GM21576 (cell line): Measurements from ENCODE around the gene ZBTB32.
"Not testable (repeated sequence)": the region's sequence is repeated elsewhere in the genome, so short reads cannot be mapped to it uniquely, and the experiment has no call there.

Experiments used
- ATAC-seq: cut with Tn5 transposase; IDR thresholded peaks from one replicate; pipeline ENCODE4 v1.9.1; 2021; ENCODE audit warnings: mild to moderate bottlenecking, moderate library complexity; ENCODE audit not compliant: unreplicated experiment

ZBTB32 gene, protein sequence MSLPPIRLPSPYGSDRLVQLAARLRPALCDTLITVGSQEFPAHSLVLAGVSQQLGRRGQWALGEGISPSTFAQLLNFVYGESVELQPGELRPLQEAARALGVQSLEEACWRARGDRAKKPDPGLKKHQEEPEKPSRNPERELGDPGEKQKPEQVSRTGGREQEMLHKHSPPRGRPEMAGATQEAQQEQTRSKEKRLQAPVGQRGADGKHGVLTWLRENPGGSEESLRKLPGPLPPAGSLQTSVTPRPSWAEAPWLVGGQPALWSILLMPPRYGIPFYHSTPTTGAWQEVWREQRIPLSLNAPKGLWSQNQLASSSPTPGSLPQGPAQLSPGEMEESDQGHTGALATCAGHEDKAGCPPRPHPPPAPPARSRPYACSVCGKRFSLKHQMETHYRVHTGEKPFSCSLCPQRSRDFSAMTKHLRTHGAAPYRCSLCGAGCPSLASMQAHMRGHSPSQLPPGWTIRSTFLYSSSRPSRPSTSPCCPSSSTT

DNA sequence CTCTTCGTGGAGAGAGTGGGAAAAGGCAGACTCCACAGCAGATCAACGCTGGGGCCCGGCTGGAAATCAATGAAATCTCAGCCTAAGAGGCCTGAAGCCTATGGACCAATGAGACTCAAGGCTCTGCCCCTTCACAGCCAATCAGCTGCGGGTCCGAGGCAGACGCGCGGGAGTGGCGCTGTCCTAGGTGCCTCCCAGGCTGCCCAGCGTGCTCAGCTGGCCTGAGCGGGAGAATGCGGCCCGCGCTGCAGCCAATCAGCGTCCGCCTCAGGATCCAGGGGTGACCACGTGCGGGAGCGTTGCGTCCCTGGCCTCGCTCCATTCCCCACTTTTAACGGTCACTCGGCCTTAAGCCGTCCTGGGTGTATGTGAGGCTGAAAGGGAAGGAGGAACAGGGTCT, at the start of gene ZBTB32:
Gene ZBTB32 (plus strand): TSS at position 341 of the 400 bp plus-strand sequence. CDS start 10,069 bp downstream, outside the sequence.
- no peak for ATAC-seq

DNA sequence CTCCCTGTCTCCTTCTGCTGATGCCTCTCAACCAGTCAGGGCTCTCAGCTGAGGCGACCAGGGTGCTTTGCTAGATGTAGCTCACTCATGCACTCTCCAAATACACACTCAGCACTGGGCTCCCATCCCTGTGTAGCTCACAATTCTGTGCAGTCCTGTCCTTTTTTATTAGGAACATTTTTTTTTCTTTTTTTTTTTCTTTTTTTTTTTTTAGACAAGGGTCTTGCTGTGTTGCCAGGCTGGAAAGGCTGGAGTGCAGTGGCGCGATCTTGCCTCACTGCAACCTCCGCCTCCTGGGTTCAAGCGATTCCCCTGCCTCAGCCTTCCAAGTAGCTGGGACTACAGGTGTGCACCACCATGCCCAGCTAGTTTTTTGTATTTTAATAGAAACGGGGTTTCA, 49.5 kb upstream of the ZBTB32 start:
- not testable (repeated sequence) for ATAC-seq

DNA sequence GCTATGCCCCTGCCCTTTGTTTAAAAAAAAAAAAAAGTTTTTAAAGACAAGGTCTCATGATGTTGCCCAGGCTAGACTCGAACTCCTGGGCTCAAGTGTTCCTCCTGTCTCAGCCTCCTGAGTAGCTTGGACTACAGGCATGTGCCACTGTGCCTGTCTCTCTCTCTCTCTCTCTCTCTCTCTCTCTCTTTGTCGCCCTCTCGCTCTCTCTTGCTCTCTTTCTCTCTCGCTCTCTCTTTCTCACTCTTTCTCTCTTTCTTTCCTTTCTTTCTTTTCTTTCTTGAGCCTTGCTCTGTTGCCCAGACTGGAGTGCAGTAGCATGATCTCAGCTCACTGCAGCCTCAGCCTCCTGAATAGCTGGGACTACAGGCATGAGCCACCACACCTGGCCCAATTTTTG, 48.8 kb upstream of the ZBTB32 start:
- no peak for ATAC-seq

DNA sequence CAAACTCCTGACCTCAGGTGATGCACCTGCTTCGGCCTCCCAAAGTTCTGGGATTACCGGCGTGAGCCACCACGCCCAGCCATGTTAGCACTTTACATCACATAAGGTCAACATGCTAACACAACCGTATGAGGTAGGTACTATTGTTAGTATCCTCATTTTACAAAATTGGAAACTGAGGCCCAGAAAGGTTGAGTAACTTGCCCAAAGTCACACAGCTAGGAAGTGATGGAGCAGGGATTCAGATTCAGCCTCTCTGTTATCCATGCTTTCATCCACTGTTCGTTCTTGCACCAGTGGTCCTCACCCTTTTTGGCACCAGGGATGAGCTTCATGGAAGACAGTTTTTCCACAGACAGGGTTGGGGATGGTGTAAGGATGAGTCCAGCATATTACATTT, 47.7 kb upstream of the ZBTB32 start:
- no peak for ATAC-seq

DNA sequence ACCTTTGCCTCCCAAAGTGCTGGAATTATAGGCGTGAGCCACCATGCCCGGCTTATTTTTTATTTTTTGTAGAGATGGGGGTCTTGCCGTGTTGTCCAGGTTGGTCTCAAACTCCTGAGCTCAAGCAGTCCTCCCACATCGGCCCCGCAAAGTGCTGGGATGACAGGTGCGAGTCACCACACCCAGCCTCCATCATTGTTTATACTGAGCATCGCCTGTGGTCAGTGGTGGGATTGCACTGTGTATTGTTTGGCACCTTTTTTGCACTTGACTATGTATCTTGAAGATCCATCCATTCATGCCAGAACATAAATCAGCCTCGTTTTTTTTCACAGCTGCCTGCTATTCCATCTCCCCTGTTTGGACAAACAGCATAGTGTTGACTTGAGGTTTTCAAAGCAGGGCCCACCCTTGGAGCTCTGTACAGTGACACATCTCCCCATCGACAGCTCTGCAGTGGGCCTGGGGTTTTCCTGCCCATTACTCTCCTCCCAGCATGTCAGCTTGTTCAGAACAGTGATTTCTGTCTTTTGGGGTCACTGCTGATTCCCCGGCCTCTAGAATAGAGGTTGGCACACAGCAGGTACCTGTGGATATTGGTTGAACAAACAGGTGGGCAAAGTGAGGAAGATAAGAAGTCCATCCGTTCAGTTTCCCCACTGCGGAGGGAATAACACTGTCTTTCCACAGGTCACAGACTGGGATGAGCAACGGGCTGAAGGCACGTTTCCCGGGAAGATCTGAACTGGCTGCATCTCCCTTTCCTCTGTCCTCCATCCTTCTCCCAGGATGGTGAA, 46.3 kb upstream of the ZBTB32 start:
- ATAC-seq: no peak

DNA sequence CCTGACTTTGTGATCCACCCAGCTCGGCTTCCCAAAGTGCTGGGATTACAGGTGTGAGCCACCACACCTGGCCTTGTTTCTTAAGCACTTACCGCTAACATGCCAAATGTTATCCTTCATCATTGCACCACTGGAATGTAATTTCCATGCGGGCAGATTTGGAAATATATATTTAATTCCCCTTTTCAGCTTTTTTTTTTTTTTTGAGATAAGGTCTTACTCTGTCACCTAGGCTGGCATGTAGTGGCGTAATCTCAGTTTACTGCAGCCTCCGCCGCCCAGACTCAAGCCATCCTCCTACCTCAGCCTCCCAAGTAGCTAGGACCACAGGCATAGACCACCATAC, 42.4 kb upstream of the ZBTB32 start:
- no peak for ATAC-seq

DNA sequence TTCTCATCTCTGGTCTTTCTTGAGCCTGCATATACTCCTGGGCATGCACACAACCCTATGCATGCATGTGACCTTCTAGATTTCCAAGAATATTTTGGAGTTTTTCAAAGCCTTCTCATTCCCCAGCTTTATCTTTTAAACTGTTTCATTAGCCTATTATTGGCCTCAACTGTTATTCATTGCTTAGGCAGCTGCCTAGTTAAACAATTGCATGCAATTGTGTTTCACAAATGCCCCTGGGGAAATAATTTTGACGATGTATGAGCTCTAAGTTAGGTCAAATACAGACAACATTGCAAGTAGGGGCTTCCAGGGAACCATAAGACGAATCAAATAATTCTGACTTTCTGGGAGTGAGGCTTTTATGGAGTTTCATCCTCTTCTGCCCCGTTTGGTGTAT, 40.4 kb upstream of the ZBTB32 start:
- no peak for ATAC-seq

DNA sequence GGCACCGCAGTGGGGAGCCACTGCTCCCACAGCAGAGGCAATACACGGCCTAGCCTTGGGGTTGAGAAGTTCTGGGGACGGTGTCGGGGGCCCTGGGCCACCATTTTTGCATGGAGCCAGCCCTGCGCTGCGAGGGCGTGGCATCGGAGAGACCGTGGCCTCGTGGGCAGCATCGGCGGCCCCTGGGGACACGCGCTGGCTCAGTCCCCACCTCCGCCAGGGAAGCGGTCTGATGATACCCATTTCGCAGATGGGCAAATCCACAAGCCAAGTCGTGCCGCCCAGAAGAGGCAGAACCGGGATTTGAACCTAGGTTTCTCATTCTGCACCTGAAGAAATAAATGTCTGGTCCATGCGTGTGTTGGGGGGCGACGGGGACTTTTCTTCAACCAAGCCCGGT, 39.2 kb upstream of the ZBTB32 start:
- ATAC-seq: no peak

DNA sequence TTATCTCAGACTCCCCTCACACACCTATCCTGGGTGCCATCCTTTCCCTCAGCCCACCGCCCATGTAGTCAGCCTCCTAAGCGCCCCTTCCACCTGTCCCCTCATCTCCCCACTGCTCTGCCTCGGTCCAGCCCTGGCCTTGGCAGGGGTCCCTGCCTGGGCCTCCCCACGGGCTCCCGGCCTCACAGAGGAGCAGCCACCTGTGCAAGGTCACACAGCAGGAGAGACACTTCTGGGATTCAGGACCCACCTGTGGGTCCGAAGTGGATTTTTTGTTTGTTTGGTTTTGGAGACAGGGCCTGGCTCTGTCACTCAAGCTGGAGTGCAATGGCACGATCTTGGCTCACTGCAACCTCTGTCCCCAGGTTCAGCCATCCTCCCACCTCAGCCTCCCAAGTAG, 38.8 kb upstream of the ZBTB32 start:
- ATAC-seq: no peak

DNA sequence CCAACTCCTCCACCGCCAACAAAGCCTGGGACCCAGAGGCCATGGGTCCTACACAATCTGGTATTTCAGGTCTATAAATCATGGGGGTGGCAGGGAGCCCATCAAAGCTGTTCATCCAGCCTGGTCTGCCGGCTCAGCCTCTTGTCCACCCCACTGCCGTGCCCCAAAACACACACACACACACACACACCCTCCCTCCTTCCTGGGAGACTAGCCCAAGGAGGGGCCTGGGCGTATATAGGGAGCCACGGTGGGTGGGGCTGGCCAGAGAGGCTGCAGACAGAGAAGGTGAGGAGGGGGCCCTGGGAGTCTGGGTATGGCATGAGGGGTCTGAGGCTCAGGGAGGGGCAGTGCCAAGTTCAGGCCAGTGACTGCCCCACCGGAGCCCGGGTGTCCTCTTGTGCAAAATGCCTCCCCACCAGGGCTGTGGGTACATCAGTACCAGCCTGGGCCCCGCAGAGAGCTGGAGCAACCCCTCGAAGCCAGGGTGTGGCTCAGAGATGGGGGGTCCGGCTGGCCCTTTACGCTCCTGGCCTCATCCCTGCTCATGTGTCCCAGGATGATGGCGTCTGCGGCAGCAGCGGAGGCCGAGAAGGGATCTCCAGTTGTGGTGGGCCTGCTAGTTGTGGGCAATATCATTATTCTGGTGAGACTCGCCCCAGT, 38.0 kb upstream of the ZBTB32 start, which contains the start of gene UPK1A:
Gene UPK1A (plus strand): TSS at position 267 of the 663 bp plus-strand sequence. CDS start 296 bp downstream, at position 563.
- no peak for ATAC-seq

DNA sequence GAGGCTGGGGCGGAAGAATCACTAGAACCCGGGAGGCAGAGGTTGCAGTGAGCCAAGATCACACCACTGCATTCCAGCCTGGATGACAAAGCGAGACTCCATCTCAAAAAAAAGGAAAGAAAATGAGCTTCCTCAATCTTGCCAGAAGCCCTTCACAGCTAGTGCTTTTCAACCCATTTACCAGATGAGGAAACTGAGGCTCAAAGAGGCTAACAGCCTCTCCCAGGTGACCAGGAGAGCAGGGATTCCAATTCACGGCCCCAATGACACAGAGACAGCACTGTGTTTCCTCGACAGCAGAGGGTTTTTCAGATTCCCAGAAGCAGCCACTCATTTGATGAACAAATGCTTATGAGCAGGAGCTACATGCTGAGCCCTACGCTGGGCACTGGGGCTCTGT, 34.8 kb upstream of the ZBTB32 start:
- ATAC-seq: no peak

DNA sequence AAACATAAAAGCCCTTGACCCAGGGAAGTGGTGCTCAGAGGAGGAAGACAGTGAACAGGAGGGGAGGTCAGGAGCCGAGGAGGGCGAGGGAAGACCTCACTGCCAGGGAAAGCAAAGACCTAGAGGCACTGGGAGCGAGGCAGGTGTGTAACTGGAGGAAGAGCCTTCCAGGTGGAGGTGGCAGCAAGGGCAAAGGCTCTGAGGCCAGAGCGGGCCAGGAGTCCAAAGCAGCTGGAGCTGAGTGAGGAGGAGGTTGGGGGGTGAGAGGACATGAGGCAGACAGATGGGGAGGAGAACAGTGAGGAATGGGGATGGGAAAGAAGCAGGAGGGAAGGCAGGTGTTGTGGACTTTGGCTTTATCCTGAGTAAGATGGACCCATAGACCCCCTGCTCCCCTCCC, 34.4 kb upstream of the ZBTB32 start:
- ATAC-seq: no peak

DNA sequence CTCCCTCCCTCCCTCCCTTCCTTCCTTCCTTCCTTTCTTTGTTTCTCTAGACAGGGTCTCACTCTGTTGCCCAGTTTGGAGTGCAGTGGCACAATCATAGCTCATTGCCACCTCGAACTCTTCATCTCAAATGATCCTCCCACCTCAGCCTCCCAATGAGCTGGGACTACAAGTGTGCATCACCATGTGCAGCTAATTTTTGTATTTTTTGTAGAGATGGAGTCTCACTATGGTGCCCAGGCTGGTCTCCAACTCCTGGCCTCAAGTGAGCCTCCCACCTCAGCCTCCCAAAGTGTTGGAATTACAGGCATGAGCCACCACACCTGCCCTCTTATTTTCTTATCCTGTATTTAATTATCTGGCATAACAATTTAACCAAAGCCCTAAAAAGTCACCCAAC, 33.7 kb upstream of the ZBTB32 start:
- no peak for ATAC-seq

DNA sequence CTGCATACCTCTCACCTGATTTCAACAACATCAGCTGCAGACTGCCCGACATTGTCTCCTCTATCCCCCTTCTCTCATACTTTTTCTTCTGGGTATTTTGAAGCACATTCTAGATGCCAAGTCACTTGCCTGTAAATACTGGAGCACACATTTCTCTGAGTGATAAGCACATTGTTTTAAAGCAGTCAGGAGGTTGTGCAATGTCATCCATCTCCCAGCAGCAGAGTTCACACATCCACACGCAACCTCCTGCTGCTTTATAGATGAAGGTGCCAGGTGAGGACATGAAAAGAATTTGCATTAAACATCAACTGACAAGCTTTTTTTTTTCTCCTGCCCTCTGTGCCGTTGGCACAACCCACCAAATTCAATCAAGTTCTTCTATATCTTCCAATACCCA, 32.5 kb upstream of the ZBTB32 start:
- no peak for ATAC-seq

DNA sequence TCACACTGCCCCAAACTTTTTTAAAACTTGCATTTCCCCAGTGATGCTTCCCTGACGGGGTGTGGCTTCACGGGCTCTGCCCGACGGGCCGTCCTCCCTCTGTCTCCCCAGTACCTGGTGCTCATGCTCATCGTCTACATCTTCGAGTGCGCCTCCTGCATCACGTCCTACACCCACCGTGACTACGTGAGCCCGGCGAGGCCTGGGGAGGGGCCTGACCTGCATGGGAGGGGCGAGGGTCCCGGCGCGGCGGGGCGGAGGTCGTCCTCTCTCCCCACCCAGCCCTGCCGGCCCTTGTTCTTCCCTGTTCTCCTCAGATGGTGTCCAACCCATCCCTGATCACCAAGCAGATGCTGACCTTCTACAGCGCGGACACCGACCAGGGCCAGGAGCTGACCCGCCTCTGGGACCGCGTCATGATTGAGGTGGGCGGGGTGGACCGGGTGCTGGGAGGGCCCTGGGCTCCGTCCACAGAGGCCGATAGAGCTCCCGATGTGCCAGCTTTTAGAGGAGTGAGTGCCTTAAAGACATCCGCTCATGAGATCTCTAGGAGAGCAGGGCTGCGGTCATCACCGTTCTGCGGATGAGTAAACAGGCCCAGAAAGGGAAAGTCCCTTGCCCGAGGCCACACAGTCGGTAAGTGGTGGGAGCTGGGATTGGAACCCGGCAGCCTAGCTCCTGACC, 31.1 kb upstream of the ZBTB32 start:
- ATAC-seq: no peak

DNA sequence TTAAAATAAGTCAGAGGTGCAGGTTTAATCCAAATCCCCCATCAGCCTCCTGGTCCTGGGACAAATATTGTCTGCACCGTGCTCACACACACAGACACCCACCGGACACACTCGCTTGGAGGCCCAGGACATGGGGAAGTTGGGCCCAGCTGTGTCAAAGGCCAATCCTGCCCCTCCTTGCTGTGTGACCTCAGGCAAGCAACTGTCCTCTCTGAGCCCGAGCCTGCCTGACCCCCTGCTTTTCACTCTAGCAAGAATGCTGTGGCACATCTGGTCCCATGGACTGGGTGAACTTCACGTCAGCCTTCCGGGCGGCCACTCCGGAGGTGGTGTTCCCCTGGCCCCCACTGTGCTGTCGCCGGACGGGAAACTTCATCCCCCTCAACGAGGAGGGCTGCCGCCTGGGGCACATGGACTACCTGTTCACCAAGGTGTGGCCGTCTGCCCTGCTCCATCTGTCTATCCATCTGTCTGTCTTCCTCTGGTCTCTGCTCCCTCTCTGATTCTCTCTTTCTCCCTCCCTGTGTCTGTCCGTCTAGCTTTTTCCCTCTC, 28.7 kb upstream of the ZBTB32 start:
- no peak for ATAC-seq

DNA sequence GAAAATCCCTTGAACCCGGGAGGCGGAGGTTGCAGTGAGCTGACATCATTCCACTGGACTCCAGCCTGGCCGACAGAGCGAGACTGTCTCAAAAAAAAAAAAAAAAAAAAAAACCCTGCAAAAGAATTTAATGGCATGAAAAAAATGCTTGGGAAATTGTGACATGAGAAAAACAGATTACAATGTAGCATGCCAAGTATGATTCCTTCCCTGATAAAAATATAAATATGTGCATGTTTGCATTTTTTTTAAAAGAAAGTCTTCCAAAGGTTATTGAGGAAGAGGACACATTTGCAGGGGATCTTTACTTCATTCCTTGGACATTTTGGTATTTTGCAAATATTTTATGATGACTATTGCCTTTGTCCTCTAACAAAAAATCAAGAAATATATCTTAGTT, 14.5 kb upstream of the ZBTB32 start:
- no peak for ATAC-seq

DNA sequence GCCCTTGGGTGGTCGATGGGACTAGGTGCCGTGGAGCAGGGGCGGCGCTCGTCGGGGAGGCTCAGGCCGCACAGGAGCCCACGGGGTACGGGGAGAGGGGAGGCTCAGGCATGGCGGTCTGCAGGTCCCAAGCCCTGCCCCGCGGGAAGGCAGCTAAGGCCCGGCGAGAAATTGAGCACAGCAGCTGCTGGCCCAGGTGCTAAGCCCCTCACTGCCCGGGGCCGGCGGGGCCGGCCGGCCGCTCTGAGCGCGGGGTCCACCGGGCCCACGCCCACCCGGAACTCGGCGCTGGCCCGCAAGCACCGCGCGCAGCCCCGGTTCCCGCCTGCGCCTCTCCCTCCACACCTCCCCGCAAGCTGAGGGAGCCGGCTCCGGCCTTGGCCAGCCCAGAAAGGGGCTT, 13.3 kb upstream of the ZBTB32 start:
- not testable (repeated sequence) for ATAC-seq

DNA sequence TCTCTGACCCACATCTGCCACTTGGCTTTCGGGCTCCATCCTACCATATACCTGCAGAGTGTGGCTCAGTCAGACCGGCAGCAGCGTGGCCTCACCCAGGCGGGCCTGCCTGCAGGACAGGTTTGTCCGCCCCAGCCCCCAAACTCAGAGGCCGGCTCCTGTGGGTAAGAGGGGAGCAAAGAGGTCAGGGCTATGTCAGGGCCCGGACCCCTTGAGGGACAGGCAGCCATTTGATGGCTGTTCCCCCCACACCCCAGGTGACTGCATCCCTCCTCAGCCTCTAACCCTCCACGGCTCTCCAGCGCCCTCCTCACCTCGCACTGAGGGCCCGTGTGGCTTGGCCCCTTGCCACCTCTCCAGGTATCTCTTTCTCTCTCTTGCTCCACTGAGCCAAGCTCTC, 12.3 kb upstream of the ZBTB32 start:
- ATAC-seq: no peak

DNA sequence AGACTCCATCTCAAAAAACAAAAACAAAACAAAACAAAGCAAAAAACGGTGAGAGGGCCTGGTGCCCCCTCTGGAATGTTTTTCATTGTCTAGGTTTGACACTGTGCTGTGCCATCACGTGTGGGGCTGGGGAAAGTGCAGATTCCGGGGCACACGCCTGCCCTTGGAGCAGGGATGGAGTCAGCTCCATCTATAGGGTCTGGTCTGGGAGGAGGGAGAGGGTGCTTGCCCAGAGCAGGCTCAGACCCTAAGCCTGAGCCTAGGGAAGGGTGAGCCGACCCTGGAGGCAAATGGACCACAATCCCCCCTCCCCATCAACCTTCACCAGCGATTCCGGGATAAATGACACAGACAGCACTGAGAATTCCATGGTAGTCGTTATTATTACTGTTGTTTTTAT, 10.9 kb upstream of the ZBTB32 start:
- ATAC-seq: no peak
